ENCODE measurements around the gene EPS8L3.

EPS8L3 gene

GRCh38 chr1:109765896-109766615 is 2.3 kb upstream of the EPS8L3 start:
- Histone ChIP-seq H3K4me3 (replicated peaks; ENCODE audit: low read depth, low read length) (no peak overlapping the region), H3K36me3 (ENCODE audit: control insufficient read depth, insufficient read depth, low read length) (no peaks in the 10 kb centered on the region), H3K27me3 (replicated peaks; ENCODE audit: control insufficient read depth, insufficient read depth, low read length) (no peaks in the 10 kb centered on the region; the same call in 1 of the 2 replicates)
- no peak for DNase-seq (ENCODE audit: extremely low read depth, insufficient read length)
- TF ChIP-seq CTCF (IDR thresholded peaks at IDR 0.05; ENCODE audit: insufficient read depth, low read length, poor library complexity, severe bottlenecking), result no peak

GRCh38 chr1:109765483-109765815 is 1.7 kb upstream of the EPS8L3 start:
- TF ChIP-seq CTCF (IDR thresholded peaks at IDR 0.05; ENCODE audit: insufficient read depth, low read length, poor library complexity, severe bottlenecking), result no peak
- H3K36me3 ChIP-seq (ENCODE audit: control insufficient read depth, insufficient read depth, low read length), result no peaks in the 10 kb centered on the region
- no peak for DNase-seq (ENCODE audit: extremely low read depth, insufficient read length)
- no peaks in the 10 kb centered on the region; the same call in 1 of the 2 replicates for H3K27me3 ChIP-seq (replicated peaks; ENCODE audit: control insufficient read depth, insufficient read depth, low read length)
- no peak overlapping the region for H3K4me3 ChIP-seq (replicated peaks; ENCODE audit: low read depth, low read length)

- H3K27me3 ChIP-seq (replicated peaks; ENCODE audit: control insufficient read depth, insufficient read depth, low read length), result no peaks in the 10 kb centered on the region; the same call in 1 of the 2 replicates
- no peaks in the 10 kb centered on the region for H3K36me3 ChIP-seq (ENCODE audit: control insufficient read depth, insufficient read depth, low read length)
- no peak for DNase-seq (ENCODE audit: extremely low read depth, insufficient read length)
- no peak for TF ChIP-seq CTCF (IDR thresholded peaks at IDR 0.05; ENCODE audit: insufficient read depth, low read length, poor library complexity, severe bottlenecking)
- H3K4me3 ChIP-seq (replicated peaks; ENCODE audit: low read depth, low read length), result no peak overlapping the region
Observed at GRCh38 chr1:109764561-109765482, 1.1 kb upstream of the EPS8L3 start.

GRCh38 chr1:109762821-109763645 is 690 bp downstream of the EPS8L3 start:
- TF ChIP-seq CTCF (IDR thresholded peaks at IDR 0.05; ENCODE audit: insufficient read depth, low read length, poor library complexity, severe bottlenecking), result no peak
- Histone ChIP-seq H3K27me3 (replicated peaks; ENCODE audit: control insufficient read depth, insufficient read depth, low read length) (no peaks in the 10 kb centered on the region; the same call in 1 of the 2 replicates), H3K4me3 (replicated peaks; ENCODE audit: low read depth, low read length) (no peak overlapping the region), H3K36me3 (ENCODE audit: control insufficient read depth, insufficient read depth, low read length) (no peaks in the 10 kb centered on the region)
- DNase-seq (ENCODE audit: extremely low read depth, insufficient read length), result no peak

- Histone ChIP-seq H3K36me3 (ENCODE audit: control insufficient read depth, insufficient read depth, low read length) (no peaks in the 10 kb centered on the region), H3K27me3 (replicated peaks; ENCODE audit: control insufficient read depth, insufficient read depth, low read length) (no peaks in the 10 kb centered on the region; the same call in 1 of the 2 replicates), H3K4me3 (replicated peaks; ENCODE audit: low read depth, low read length) (no peak overlapping the region)
- TF ChIP-seq CTCF (IDR thresholded peaks at IDR 0.05; ENCODE audit: insufficient read depth, low read length, poor library complexity, severe bottlenecking), result no peak
- no peak for DNase-seq (ENCODE audit: extremely low read depth, insufficient read length)
Observed at GRCh38 chr1:109762039-109762585, 1.6 kb downstream of the EPS8L3 start.

Measured in GM06990 (cell line).